ENCODE results near the gene YBX3. TPM values are rescaled to one million over a fixed set of nuclear protein-coding genes. Genes with fewer than 3 reads are reported as not detected.
A peak's percentile ranks its signal among the peaks of the same experiment; 100 is the strongest.

Gene YBX3
- total RNA-seq, 4 donors from 2014 or later, result 264 to 714 (median 382) TPM

DNA sequence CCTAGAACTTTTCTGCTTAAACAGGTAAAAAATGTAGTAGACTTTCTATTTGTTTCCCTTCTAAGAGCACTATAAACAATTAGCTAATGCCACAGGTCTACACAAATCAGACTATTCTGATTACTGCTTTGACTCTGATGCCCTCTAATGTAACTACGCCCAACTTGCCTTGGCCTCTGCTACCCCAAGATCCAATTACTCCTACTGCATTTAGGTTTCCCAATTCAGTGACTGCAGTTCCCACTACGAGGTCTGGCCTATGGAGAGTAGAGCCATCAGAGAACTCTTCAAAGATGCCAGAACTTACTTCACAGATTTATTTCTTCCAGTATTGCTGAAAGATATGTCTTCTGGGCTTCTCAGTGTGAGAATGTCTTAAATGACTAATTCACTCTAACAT lies 34.0 kb downstream of the YBX3 start:
- no peaks in the 10 kb centered on the region for H3K9me3 ChIP-seq
- no peaks in the 10 kb centered on the region for H3K4me1 ChIP-seq
- TF ChIP-seq, protein P1, sequence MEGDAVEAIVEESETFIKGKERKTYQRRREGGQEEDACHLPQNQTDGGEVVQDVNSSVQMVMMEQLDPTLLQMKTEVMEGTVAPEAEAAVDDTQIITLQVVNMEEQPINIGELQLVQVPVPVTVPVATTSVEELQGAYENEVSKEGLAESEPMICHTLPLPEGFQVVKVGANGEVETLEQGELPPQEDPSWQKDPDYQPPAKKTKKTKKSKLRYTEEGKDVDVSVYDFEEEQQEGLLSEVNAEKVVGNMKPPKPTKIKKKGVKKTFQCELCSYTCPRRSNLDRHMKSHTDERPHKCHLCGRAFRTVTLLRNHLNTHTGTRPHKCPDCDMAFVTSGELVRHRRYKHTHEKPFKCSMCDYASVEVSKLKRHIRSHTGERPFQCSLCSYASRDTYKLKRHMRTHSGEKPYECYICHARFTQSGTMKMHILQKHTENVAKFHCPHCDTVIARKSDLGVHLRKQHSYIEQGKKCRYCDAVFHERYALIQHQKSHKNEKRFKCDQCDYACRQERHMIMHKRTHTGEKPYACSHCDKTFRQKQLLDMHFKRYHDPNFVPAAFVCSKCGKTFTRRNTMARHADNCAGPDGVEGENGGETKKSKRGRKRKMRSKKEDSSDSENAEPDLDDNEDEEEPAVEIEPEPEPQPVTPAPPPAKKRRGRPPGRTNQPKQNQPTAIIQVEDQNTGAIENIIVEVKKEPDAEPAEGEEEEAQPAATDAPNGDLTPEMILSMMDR (IDR thresholded peaks at IDR 0.05), result no peak
- TF ChIP-seq EP300 (IDR thresholded peaks at IDR 0.05), result no peak
- TF ChIP-seq POLR2A (IDR thresholded peaks at IDR 0.05), result no peak
- H3K27ac ChIP-seq, result no peak overlapping the region
- no peak for DNase-seq (ENCODE audit: low spot score in 2 of 2)
- WGBS, 2 donors, result 59 to 64% methylated on average over 2 of the region's 2 CpGs
- no peaks in the 10 kb centered on the region for H3K27me3 ChIP-seq
- H3K4me3 ChIP-seq, result no peak overlapping the region
- H3K36me3 ChIP-seq, result peaks cover 0 to 6% (median 0%) of the 10 kb centered on the region in 3 donors

DNA sequence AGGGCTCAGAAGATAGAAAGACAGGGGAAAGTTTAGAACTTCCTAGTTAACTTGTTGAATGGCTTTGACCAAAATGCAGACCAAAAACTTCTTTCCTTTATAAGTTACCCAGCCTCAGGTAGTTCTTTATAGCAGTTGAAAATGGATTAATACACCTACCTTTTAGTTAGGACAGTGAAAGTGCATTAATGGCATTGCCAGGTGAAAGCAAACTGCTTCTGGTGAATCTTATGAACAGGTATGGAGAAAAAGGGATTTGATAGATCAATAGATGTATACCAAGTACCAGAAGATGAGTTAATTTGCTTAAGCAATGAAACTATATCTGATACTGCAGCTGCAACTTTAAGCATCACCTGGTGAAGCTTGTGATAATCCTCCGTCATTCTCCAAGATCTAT lies 35.1 kb downstream of the YBX3 start:
- Histone ChIP-seq H3K36me3 (no peaks in the 10 kb centered on the region), H3K27me3 (no peaks in the 10 kb centered on the region), H3K4me1 (no peaks in the 10 kb centered on the region), H3K9me3 (no peaks in the 10 kb centered on the region), H3K4me3 (no peak overlapping the region), H3K27ac (no peak overlapping the region)
- DNase-seq (ENCODE audit: low spot score in 2 of 2), result no peak
- no peak for TF ChIP-seq POLR2A (IDR thresholded peaks at IDR 0.05)
- TF ChIP-seq, protein P1 (IDR thresholded peaks at IDR 0.05), result no peak
- TF ChIP-seq EP300 (IDR thresholded peaks at IDR 0.05), result no peak
- 96 to 100% methylated on average over 1 of the region's 1 CpG for WGBS, 2 donors

DNA sequence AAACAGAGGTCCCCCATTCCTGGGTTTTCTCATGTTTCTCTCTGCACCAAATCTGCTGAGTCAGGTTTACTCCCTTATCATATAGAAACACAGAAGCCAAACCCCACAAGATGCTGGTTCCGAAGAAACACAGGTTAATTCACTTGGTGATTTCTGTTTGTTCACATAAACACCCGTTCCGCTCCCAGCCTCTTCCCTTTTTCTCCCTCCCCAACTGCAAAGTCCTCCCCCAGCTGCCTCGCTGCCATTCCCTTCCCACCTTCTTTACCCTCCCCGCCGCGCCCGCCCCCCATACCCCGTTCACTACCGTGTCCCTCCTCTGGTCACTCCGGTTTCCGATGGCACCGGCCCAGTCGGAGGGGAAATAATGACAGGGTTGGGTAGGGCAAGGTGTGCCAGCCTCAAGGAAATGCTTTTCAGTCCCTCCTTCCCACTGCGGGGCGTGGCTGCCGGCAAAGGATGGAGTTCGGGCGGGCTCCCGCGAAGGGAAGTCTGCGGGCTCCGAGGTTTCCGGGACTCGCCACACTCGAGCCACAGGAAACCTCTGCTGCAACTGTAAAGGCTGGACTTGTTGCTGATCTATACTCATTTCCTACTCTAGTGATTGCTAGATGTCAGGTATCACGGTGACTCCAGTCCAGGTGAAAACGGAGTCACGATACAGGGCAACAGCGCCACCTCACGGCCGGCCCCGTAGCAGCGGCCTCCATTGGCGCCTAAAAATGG lies 49.3 kb downstream of the YBX3 start, which contains the start of gene STYK1:
Gene STYK1 (minus strand): TSS at position 394 of the 726 bp plus-strand sequence. CDS start 39,434 bp downstream, outside the sequence.
- 1 to 2% methylated on average over 34 to 35 of the region's 35 CpGs for WGBS, 2 donors
- Histone ChIP-seq H3K36me3 (no peaks in the 10 kb centered on the region), H3K27ac (peak within 1 kb of the TSS in 1 of 4 donors; percentile 46), H3K4me3 (peak within 1 kb of the TSS; percentile 23 to 50 (median 38)), H3K9me3 (no peaks in the 10 kb centered on the region), H3K27me3 (peaks cover 0 to 33% of the 10 kb centered on the region in 2 donors), H3K4me1 (peaks cover 0 to 12% (median 5%) of the 10 kb centered on the region in 4 donors)
- peak in 1 of 2 donors; percentile 29 for DNase-seq (ENCODE audit: low spot score in 2 of 2)
- TF ChIP-seq POLR2A (IDR thresholded peaks at IDR 0.05) (no peak), EP300 (IDR thresholded peaks at IDR 0.05) (no peak)
- TF ChIP-seq, protein P1 (IDR thresholded peaks at IDR 0.05), result peak; percentile 48 to 76 (median 66)

DNA sequence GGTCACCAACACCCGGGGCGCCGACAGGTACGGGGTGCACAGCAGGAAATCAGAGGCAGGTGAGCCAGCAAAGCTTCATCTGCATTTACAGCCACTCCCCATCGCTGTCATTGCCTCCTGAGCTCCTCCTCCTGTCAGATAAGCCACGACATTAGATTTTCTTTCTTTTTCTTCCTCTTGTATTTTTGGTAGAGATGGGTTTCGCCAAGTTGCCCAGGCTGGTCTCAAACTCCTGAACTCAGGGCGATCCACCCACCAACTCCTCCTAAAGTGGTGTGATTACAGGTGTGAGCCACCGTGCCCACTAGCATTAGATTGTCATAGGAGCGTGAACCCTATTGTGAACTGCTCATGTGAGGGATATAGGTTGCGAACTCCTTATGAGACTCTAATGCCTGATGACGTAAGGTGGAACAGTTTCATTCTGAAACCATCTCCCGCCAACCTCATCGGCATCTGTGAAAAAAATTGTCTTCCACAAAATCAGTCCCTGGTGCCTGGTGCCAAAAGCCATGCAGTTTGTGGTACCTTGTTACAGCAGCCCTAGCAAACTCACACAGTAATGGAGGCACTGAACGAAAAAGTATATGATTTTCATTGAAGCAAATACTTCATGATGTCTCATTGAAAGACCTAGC lies 50.8 kb downstream of the YBX3 start:
- Histone ChIP-seq H3K4me3 (no peak overlapping the region), H3K36me3 (no peaks in the 10 kb centered on the region), H3K4me1 (peaks cover 0 to 12% (median 5%) of the 10 kb centered on the region in 4 donors), H3K27ac (peak overlapping the region in 1 of 4 donors; percentile 35), H3K27me3 (peaks cover 0 to 33% of the 10 kb centered on the region in 2 donors), H3K9me3 (no peaks in the 10 kb centered on the region)
- 82 to 85% methylated on average over 15 of the region's 15 CpGs for WGBS, 2 donors
- no peak for TF ChIP-seq POLR2A (IDR thresholded peaks at IDR 0.05)
- TF ChIP-seq EP300 (IDR thresholded peaks at IDR 0.05), result no peak
- no peak for DNase-seq (ENCODE audit: low spot score in 2 of 2)

DNA sequence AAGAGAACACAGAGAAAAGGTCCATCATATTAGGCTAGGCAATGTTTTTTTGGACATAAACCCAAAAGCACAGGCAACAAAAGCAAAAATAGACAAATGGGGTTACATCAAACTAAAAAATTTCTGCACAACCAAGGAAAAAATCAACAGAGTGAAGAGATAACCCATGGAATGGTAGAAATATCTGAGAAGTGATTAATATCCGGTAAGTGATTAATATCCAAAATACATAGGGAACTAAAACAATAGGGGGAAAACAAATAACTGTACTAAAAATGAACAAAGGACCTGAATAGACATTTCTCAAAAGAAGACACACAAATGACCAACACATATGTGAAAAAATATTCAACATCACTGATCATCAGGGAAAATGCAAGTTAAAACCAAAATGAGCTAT lies 53.6 kb downstream of the YBX3 start:
- H3K36me3 ChIP-seq, result no peaks in the 10 kb centered on the region
- peaks cover 0 to 12% (median 5%) of the 10 kb centered on the region in 4 donors for H3K4me1 ChIP-seq
- TF ChIP-seq EP300 (IDR thresholded peaks at IDR 0.05) (no peak), POLR2A (IDR thresholded peaks at IDR 0.05) (no peak)
- TF ChIP-seq, protein P1 (IDR thresholded peaks at IDR 0.05), result no peak
- 95 to 100% methylated on average over 1 of the region's 1 CpG for WGBS, 2 donors
- no peaks in the 10 kb centered on the region for H3K9me3 ChIP-seq
- H3K4me3 ChIP-seq, result no peak overlapping the region
- peaks cover 0 to 27% of the 10 kb centered on the region in 2 donors for H3K27me3 ChIP-seq
- no peak for DNase-seq (ENCODE audit: low spot score in 2 of 2)
- no peak overlapping the region for H3K27ac ChIP-seq
